ENCODE data around the gene CPNE2.
A peak's percentile ranks its signal among the peaks of the same experiment; 100 is the strongest.
"Not testable (repeated sequence)": the region's sequence is repeated elsewhere in the genome, so short reads cannot be mapped to it uniquely, and the experiment has no call there.

The CPNE2 gene

GRCh38 chr16:57091975-57092785 lies at the start of gene CPNE2:
Gene CPNE2 (plus strand): TSS chr16:57092583. CDS start chr16:57110743, 18,160 bp downstream.
- peak; percentile 31 for DNase-seq

GRCh38 chr16:57043248-57043647 lies 49.1 kb upstream of the CPNE2 start:
- no peak for DNase-seq

GRCh38 chr16:57044931-57045693 lies 47.3 kb upstream of the CPNE2 start:
- DNase-seq: no peak

- DNase-seq: peak; percentile 84
These were observed 46.5 kb upstream of the CPNE2 start for GRCh38 chr16:57045694-57046381.

- no peak for DNase-seq
These were observed 44.3 kb upstream of the CPNE2 start for GRCh38 chr16:57048095-57048494.

GRCh38 chr16:57049678-57050077 lies 42.7 kb upstream of the CPNE2 start:
- no peak for DNase-seq

GRCh38 chr16:57051696-57052228 lies 40.6 kb upstream of the CPNE2 start:
- no peak for DNase-seq

GRCh38 chr16:57053206-57053605 lies 39.2 kb upstream of the CPNE2 start:
- DNase-seq: no peak

- no peak for DNase-seq
These were observed 38.0 kb upstream of the CPNE2 start for GRCh38 chr16:57054338-57054737.

- DNase-seq: no peak
These were observed 37.6 kb upstream of the CPNE2 start for GRCh38 chr16:57054771-57055170.

GRCh38 chr16:57055671-57056070 lies 36.7 kb upstream of the CPNE2 start:
- DNase-seq: no peak

- DNase-seq: no peak
These were observed 34.0 kb upstream of the CPNE2 start for GRCh38 chr16:57058291-57058861.

- DNase-seq: no peak
These were observed 31.9 kb upstream of the CPNE2 start for GRCh38 chr16:57060323-57061083.

- DNase-seq: no peak
These were observed 31.1 kb upstream of the CPNE2 start for GRCh38 chr16:57061084-57061905.

- no peak for DNase-seq
These were observed 30.1 kb upstream of the CPNE2 start for GRCh38 chr16:57062329-57062728.

GRCh38 chr16:57063189-57063588 lies 29.2 kb upstream of the CPNE2 start:
- not testable (repeated sequence) for DNase-seq

- no peak for DNase-seq
These were observed 27.4 kb upstream of the CPNE2 start for GRCh38 chr16:57064995-57065394.

GRCh38 chr16:57066625-57067024 lies 25.8 kb upstream of the CPNE2 start:
- DNase-seq: no peak

- DNase-seq: no peak
These were observed 25.0 kb upstream of the CPNE2 start for GRCh38 chr16:57067347-57067746.

- DNase-seq: no peak
These were observed 23.3 kb upstream of the CPNE2 start for GRCh38 chr16:57069053-57069452.
